HepG2 (cell line): Measurements from ENCODE around the gene KIF3C. TPM values are rescaled to one million over a fixed set of nuclear protein-coding genes. Genes with fewer than 3 reads are reported as not detected.

Source experiments
- CENPBD1 ChIP-seq: sonication (generic); formaldehyde crosslinking; IDR thresholded peaks from 2 replicates; pipeline ENCODE4 v1.8.0; 2022; ENCODE audit warnings: missing genetic modification reagents, low read depth, mild to moderate bottlenecking, borderline replicate concordance
- FOSL2 ChIP-seq: sonication (generic); formaldehyde crosslinking; IDR thresholded peaks from 2 replicates; pipeline ENCODE4 v1.4.0; 2020; ENCODE audit warnings: missing genetic modification reagents
- KAT8 ChIP-seq: IDR thresholded peaks from 2 replicates; pipeline ENCODE4 v1.6.1; 2016; ENCODE audit warnings: missing genetic modification reagents, missing compliant biosample characterization
- KDM1A ChIP-seq: IDR thresholded peaks from 2 replicates; pipeline ENCODE4 v1.6.1; 2016; ENCODE audit warnings: missing compliant biosample characterization
- PAF1 ChIP-seq: IDR thresholded peaks from 2 replicates; pipeline ENCODE4 v1.6.1; 2016; ENCODE audit warnings: missing genetic modification reagents, missing compliant biosample characterization
- YEATS4 ChIP-seq: sonication (generic); formaldehyde crosslinking; IDR thresholded peaks from 2 replicates; pipeline ENCODE4 v1.4.0; 2020; ENCODE audit warnings: missing genetic modification reagents, borderline replicate concordance
- ZFP36L2 ChIP-seq: sonication (generic); formaldehyde crosslinking; IDR thresholded peaks from 2 replicates; pipeline ENCODE4 v1.4.0; 2020; ENCODE audit warnings: missing genetic modification reagents
- ZFY ChIP-seq: sonication (generic); formaldehyde crosslinking; IDR thresholded peaks from 2 replicates; pipeline ENCODE4 v1.4.0; 2020; ENCODE audit warnings: missing genetic modification reagents
- ZHX2 ChIP-seq, 2 experiments: sonication (generic) in 1 of 2; formaldehyde crosslinking in 1 of 2; IDR thresholded peaks; 2 replicates each; pipeline versions ENCODE4 v1.6.1 to v1.9.0; 2014 to 2022; ENCODE audit warnings: antibody characterized with exemption in 1 of 2, borderline replicate concordance in 1 of 2, inconsistent platforms in 1 of 2, low read depth in 1 of 2, missing genetic modification reagents in 1 of 2
- ZNF232 ChIP-seq: sonication (generic); formaldehyde crosslinking; IDR thresholded peaks from 2 replicates; pipeline ENCODE4 v1.4.0; 2020; ENCODE audit warnings: missing genetic modification reagents, borderline replicate concordance
- ZNF430 ChIP-seq: sonication (generic); formaldehyde crosslinking; IDR thresholded peaks from 2 replicates; pipeline ENCODE4 v1.9.0; 2021; ENCODE audit warnings: mild to moderate bottlenecking, missing genetic modification reagents
- ZNF558 ChIP-seq: sonication (generic); formaldehyde crosslinking; IDR thresholded peaks from 2 replicates; pipeline ENCODE4 v1.9.0; 2022; ENCODE audit warnings: mild to moderate bottlenecking, missing genetic modification reagents, borderline replicate concordance
- polyA plus RNA-seq, 8 experiments: library from polyadenylated mRNA; depleted of rRNA in 3 of 8; stranded (reverse) in 7 of 8; unstranded in 1 of 8; fragments of >200 nt; fragmentation: Illumina TruSeq in 4 of 8; extraction: Trizol in 4 of 8; gene quantifications; 2 replicates each; pipeline versions ENCODE4 v1.2.1 to v1.2.3, GENCODE V29; 2011 to 2016; ENCODE audit warnings: low read depth in 4 of 8, missing spikeins in 1 of 8, mixed read lengths in 1 of 8; ENCODE audit not compliant: insufficient read depth in 1 of 8
- total RNA-seq, 5 experiments: library from RNA; depleted of rRNA; stranded (reverse); fragments of >200 nt; fragmentation: Illumina TruSeq; extraction: Trizol; gene quantifications; 2 replicates each; pipeline ENCODE4 v1.2.3, GENCODE V29; 2016; ENCODE audit warnings: low read depth in 1 of 5
- TF ChIP-seq, protein P1 (sequence below): sonication (generic); formaldehyde crosslinking; IDR thresholded peaks from 2 replicates; pipeline ENCODE4 v1.5.0; 2020; ENCODE audit warnings: missing genetic modification reagents
- TF ChIP-seq, protein P2 (sequence below): IDR thresholded peaks from 2 replicates; pipeline ENCODE4 v1.6.1; 2016; ENCODE audit warnings: missing compliant biosample characterization, missing genetic modification reagents, borderline replicate concordance

The KIF3C gene
- total and polyA plus RNA-seq, 2 of the 13 experiments (the other 11 are each of a cell fraction or from before 2014, with no cell fraction given), result 3.6 to 4.9 TPM

GRCh38 chr2:25894135-25894830 is 88.0 kb downstream of the KIF3C start (continued):
- TF ChIP-seq CENPBD1 (no peak), ZNF232 (CRISPR knock-in tag) (no peak; the same call in 1 of the 2 replicates), YEATS4 (CRISPR knock-in tag) (no peak), KDM1A (CRISPR knock-in tag) (0 out of 2 replicates have a peak, but pooled peaks have one; percentile 68), ZFP36L2 (no peak), ZNF430 (CRISPR knock-in tag) (0 out of 2 replicates have a peak, but pooled peaks have one; percentile 34), PAF1 (no peak), ZFY (CRISPR knock-in tag) (peak; percentile 35; the same call in 1 of the 2 replicates), ZNF558 (CRISPR knock-in tag) (0 out of 2 replicates have a peak, but pooled peaks have one; percentile 42), KAT8 (CRISPR knock-in tag) (no peak), FOSL2 (CRISPR knock-in tag) (peak; percentile 32; the same call in 1 of the 2 replicates), ZHX2 (IDR thresholded peaks at IDR 0.05; ENCODE audit: low read depth) (0 out of 2 replicates have a peak, but pooled peaks have one; percentile 39), ZHX2 (CRISPR knock-in tag; IDR thresholded peaks at IDR 0.05; ENCODE audit: borderline replicate concordance) (no peak)
- TF ChIP-seq, protein P1, sequence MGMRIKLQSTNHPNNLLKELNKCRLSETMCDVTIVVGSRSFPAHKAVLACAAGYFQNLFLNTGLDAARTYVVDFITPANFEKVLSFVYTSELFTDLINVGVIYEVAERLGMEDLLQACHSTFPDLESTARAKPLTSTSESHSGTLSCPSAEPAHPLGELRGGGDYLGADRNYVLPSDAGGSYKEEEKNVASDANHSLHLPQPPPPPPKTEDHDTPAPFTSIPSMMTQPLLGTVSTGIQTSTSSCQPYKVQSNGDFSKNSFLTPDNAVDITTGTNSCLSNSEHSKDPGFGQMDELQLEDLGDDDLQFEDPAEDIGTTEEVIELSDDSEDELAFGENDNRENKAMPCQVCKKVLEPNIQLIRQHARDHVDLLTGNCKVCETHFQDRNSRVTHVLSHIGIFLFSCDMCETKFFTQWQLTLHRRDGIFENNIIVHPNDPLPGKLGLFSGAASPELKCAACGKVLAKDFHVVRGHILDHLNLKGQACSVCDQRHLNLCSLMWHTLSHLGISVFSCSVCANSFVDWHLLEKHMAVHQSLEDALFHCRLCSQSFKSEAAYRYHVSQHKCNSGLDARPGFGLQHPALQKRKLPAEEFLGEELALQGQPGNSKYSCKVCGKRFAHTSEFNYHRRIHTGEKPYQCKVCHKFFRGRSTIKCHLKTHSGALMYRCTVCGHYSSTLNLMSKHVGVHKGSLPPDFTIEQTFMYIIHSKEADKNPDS, result no peak
- TF ChIP-seq, protein P2, sequence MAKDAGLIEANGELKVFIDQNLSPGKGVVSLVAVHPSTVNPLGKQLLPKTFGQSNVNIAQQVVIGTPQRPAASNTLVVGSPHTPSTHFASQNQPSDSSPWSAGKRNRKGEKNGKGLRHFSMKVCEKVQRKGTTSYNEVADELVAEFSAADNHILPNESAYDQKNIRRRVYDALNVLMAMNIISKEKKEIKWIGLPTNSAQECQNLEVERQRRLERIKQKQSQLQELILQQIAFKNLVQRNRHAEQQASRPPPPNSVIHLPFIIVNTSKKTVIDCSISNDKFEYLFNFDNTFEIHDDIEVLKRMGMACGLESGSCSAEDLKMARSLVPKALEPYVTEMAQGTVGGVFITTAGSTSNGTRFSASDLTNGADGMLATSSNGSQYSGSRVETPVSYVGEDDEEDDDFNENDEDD (CRISPR knock-in tag), result peak; percentile 95
